K562 (cell line): ENCODE measurements around the gene ITGA3. TPM values are rescaled to one million over a fixed set of nuclear protein-coding genes. Genes with fewer than 3 reads are reported as not detected.

Experiments
- ATAC-seq: fragments of 200-7000 bp; cut with Tn5 transposase; 3 replicates; pipeline ENCODE4 v1.9.1; 2020; ENCODE audit warnings: moderate library complexity
- BruUV-seq: library from RNA; stranded (reverse); fragments of 400-500 nt; replicated peaks from 2 replicates; lab custom pipeline; 2021; lab: Mats Ljungman, UMichigan
- CTCF ChIA-PET: fragments of 300-600 bp; formaldehyde crosslinking; extraction: SDS; loops from one replicate; lab custom pipeline; 2021; ENCODE audit warnings: low intra/inter-chr PET ratio; lab: Yijun Ruan, JAX
- POLR2A ChIA-PET: fragments of 300-600, 350-650 bp; sonication (Branson Sonifier 250); formaldehyde crosslinking; extraction: SDS; loops from one replicate; lab custom pipeline; 2021; ENCODE audit warnings: antibody characterized with exemption, inconsistent platforms; lab: Yijun Ruan, JAX
- DNase-seq, 4 experiments: peaks; one replicate each; pipeline versions ENCODE4 v3.0.0 to v3.0.0-alpha.2; 2011 to 2018; ENCODE audit warnings: low spot score in 3 of 4, mixed read lengths in 3 of 4; ENCODE audit errors: extremely low read depth in 1 of 4
- FAIRE-seq: peaks from 2 replicates; lab custom pipeline; 2011; peaks lifted over from hg19 to GRCh38; lab: Jason Lieb, UNC
- H2AFZ ChIP-seq: 2 replicates; pipeline ENCODE4 v1.6.0; 2011; ENCODE audit warnings: low read depth, low read length, control low read depth, inconsistent platforms
- H3K27ac ChIP-seq: fragments of 200-600 bp; 3 replicates; pipeline ENCODE4 v1.8.0; 2011; ENCODE audit warnings: low read depth, mild to moderate bottlenecking, control low read depth, inconsistent platforms, low read length, moderate library complexity, mixed read lengths; ENCODE audit errors: extremely low read depth
- H3K27me3 ChIP-seq, 2 experiments: fragments of 300-600 bp in 1 of 2; 2 replicates in 1 of 2; 3 replicates in 1 of 2; pipeline versions ENCODE4 v1.6.0 to v1.8.0; 2011; ENCODE audit warnings: inconsistent platforms in 2 of 2, low read length in 2 of 2, mild to moderate bottlenecking in 1 of 2, mixed read lengths in 1 of 2, moderate library complexity in 1 of 2; ENCODE audit not compliant: control insufficient read depth in 2 of 2, insufficient read depth in 2 of 2
- H3K36me3 ChIP-seq: fragments of 300-600 bp; 3 replicates; pipeline ENCODE4 v1.8.0; 2011; ENCODE audit warnings: mild to moderate bottlenecking, low read length, inconsistent platforms; ENCODE audit not compliant: control insufficient read depth, insufficient read depth
- H3K4me1 ChIP-seq, 2 experiments: fragments of 200-600 bp in 1 of 2; replicated peaks in 1 of 2; 2 replicates in 1 of 2; 3 replicates in 1 of 2; pipeline versions ENCODE4 v1.5.1 to v1.8.0; 2011; ENCODE audit warnings: inconsistent platforms in 2 of 2, low read length in 2 of 2, mild to moderate bottlenecking in 1 of 2, mixed read lengths in 1 of 2, moderate library complexity in 1 of 2; ENCODE audit not compliant: control insufficient read depth in 2 of 2, insufficient read depth in 2 of 2
- H3K4me2 ChIP-seq: 2 replicates; pipeline ENCODE4 v1.6.1; 2011; ENCODE audit warnings: low read length, control low read depth, inconsistent platforms, mixed read lengths; ENCODE audit not compliant: insufficient read depth
- H3K4me3 ChIP-seq: fragments of 200-600 bp; sonication (generic), shearing (Covaris generic); 2 replicates; pipeline ENCODE4 v1.5.1; 2016; ENCODE audit warnings: control low read depth, inconsistent platforms
- H3K79me2 ChIP-seq: fragments of 200-600 bp; 3 replicates; pipeline ENCODE4 v1.8.0; 2011; ENCODE audit warnings: low read length, inconsistent platforms; ENCODE audit not compliant: control insufficient read depth, insufficient read depth
- H3K9ac ChIP-seq, 2 experiments: 2 replicates each; pipeline versions ENCODE4 v1.6.0 to v1.6.1; 2011; ENCODE audit warnings: low read depth in 2 of 2, low read length in 2 of 2, control low read depth in 1 of 2, inconsistent platforms in 1 of 2, mild to moderate bottlenecking in 1 of 2, mixed read lengths in 1 of 2; ENCODE audit not compliant: insufficient read depth in 1 of 2
- H3K9me1 ChIP-seq: one replicate; pipeline ENCODE4 v1.6.0; 2011; ENCODE audit warnings: inconsistent platforms, mild to moderate bottlenecking, low read length, moderate library complexity; ENCODE audit not compliant: control insufficient read depth, insufficient read depth
- H3K9me3 ChIP-seq: replicated peaks from 2 replicates; pipeline ENCODE4 v1.5.1; 2011; ENCODE audit warnings: low read depth, low read length, inconsistent platforms; ENCODE audit not compliant: control insufficient read depth, insufficient read depth
- H4K20me1 ChIP-seq: replicated peaks from 2 replicates; pipeline ENCODE4 v1.6.1; 2011; ENCODE audit warnings: low read length, inconsistent platforms, mixed read lengths; ENCODE audit not compliant: control insufficient read depth, insufficient read depth
- ELK1 ChIP-seq: sonication (generic); formaldehyde crosslinking; IDR thresholded peaks from 2 replicates; pipeline ENCODE4 v1.8.1; 2022; ENCODE audit warnings: missing genetic modification reagents
- KDM1A ChIP-seq, 2 experiments: fragments of 450-650 bp; IDR thresholded peaks; 2 replicates each; pipeline ENCODE4 v1.6.1; 2016; ENCODE audit warnings: mild to moderate bottlenecking in 2 of 2
- NRF1 ChIP-seq, 2 experiments: fragments of 450-650 bp; IDR thresholded peaks in 1 of 2; conservative IDR thresholded peaks in 1 of 2; 2 replicates each; pipeline ENCODE4 v1.6.1; 2014; ENCODE audit warnings: mild to moderate bottlenecking in 2 of 2
- PBX2 ChIP-seq, 2 experiments: IDR thresholded peaks in 1 of 2; conservative IDR thresholded peaks in 1 of 2; 2 replicates each; pipeline ENCODE4 v1.6.1; 2016; ENCODE audit warnings: low read depth in 2 of 2, mild to moderate bottlenecking in 1 of 2, missing compliant biosample characterization in 1 of 2, missing genetic modification characterization in 1 of 2, moderate library complexity in 1 of 2
- RBM22 ChIP-seq: fragments of 200-400 bp; formaldehyde crosslinking; IDR thresholded peaks from 2 replicates; pipeline ENCODE4 v1.6.1; 2018; ENCODE audit warnings: low read length, low read depth; ENCODE audit not compliant: poor library complexity, severe bottlenecking
- ZBTB1 ChIP-seq: sonication (generic); formaldehyde crosslinking; IDR thresholded peaks from 2 replicates; pipeline ENCODE4 v1.8.1; 2023; ENCODE audit warnings: missing genetic modification reagents, low read depth, mild to moderate bottlenecking, borderline replicate concordance
- ZFP36 ChIP-seq: fragments of 150-350 bp; IDR thresholded peaks from 2 replicates; pipeline ENCODE4 v1.6.1; 2018; ENCODE audit warnings: low read length, low read depth; ENCODE audit not compliant: partially characterized antibody
- ZNF23 ChIP-seq: fragments of 250-450 bp; sonication (Bioruptor Pico); IDR thresholded peaks from 2 replicates; pipeline ENCODE4 v1.4.0; 2020; ENCODE audit warnings: mild to moderate bottlenecking
- ZNF512 ChIP-seq: IDR thresholded peaks from 2 replicates; pipeline ENCODE4 v1.6.1; 2016; ENCODE audit warnings: missing genetic modification characterization, missing compliant biosample characterization
- WGBS: fragments of 100-300 bp; shearing (Covaris generic); methylation state at CpG from one replicate; pipeline ENCODE4 v1.1.6; 2016; ENCODE audit warnings: low coverage, mixed read lengths; ENCODE audit not compliant: insufficient coverage; ENCODE audit errors: missing lambda C conversion rate; 5-methylcytosine and 5-hydroxymethylcytosine counted together
- in situ Hi-C: fragments of 300-500 bp; cut with MboI; formaldehyde crosslinking; loops from 4 replicates; pipeline ENCODE4 v1.15.0; 2018; ENCODE audit warnings: inconsistent platforms, mixed read lengths
- intact Hi-C: fragments of 100-400 bp; cut with micrococcal nuclease; formaldehyde crosslinking; loops from 2 replicates; pipeline ENCODE4 v1.14.2; 2022
- polyA plus RNA-seq, 8 experiments: library from polyadenylated mRNA; depleted of rRNA in 4 of 8; stranded (reverse) in 5 of 8; unstranded in 3 of 8; fragments of >200 nt; fragmentation: Nextera tagmentation in 2 of 8; fragmentation: Illumina TruSeq in 1 of 8; extraction: Ambion mirVana in 2 of 8; extraction: Trizol in 1 of 8; gene quantifications; 2 replicates each; pipeline versions ENCODE4 v1.2.1 to v1.2.3, GENCODE V29; 2011 to 2014; ENCODE audit warnings: inconsistent platforms in 1 of 8, missing spikeins in 1 of 8
- total RNA-seq, 7 experiments: library from RNA; depleted of rRNA in 6 of 7; stranded (reverse); fragments of >200 nt in 6 of 7; fragmentation: Illumina TruSeq in 2 of 7; extraction: Trizol in 2 of 7; gene quantifications; 2 replicates each; pipeline versions ENCODE4 v1.2.1 to v1.2.3, GENCODE V29; 2011 to 2021; ENCODE audit warnings: low replicate concordance in 1 of 7

ITGA3 gene
- total and polyA plus RNA-seq, 9 of the 15 experiments (the other 6 are each of a cell fraction or from before 2014, with no cell fraction given): 0.03 to 0.75 (median 0.14) TPM; not detected in 2

- in situ Hi-C loops (no loop called here), intact Hi-C loops (no loop called here)
- DNase-seq (no peak), ATAC-seq (no peak), FAIRE-seq (peak; percentile 37)
- Histone ChIP-seq H3K27me3 (peaks cover 4 to 47% of the 10 kb centered on the region in 2 experiments; a peak in 3 of 5 replicates), H3K9me3 (no peaks in the 10 kb centered on the region), H3K4me2 (no peak overlapping the region), H2AFZ (no peak overlapping the region), H4K20me1 (0 out of 2 replicates have a peak, but pooled peaks cover 3% of the 10 kb centered on the region), H3K9me1 (peaks cover 4% of the 10 kb centered on the region), H3K36me3 (no peaks in the 10 kb centered on the region), H3K9ac (no peak overlapping the region), H3K79me2 (no peaks in the 10 kb centered on the region), H3K4me3 (no peak overlapping the region), H3K27ac (no peak overlapping the region), H3K4me1 (peaks cover 23 to 30% of the 10 kb centered on the region in 2 experiments; a peak in 4 of 5 replicates)
- 26% methylated on average over 2 of the region's 2 CpGs for WGBS
- ChIA-PET POLR2A (interaction anchor here (0.7 to 0.8 kb wide), 2 partner anchors 9 to 13 kb away, joined by 4 read pairs; no protein-coding TSS in a partner anchor), CTCF (no interaction called here)
- BruUV-seq: no TSS peak
- TF ChIP-seq ZFP36 (peak; percentile 36), ZBTB1 (CRISPR knock-in tag) (no peak)
Measured at GRCh38 chr17:50103252-50103651, 47.3 kb downstream of the ITGA3 start.

DNA sequence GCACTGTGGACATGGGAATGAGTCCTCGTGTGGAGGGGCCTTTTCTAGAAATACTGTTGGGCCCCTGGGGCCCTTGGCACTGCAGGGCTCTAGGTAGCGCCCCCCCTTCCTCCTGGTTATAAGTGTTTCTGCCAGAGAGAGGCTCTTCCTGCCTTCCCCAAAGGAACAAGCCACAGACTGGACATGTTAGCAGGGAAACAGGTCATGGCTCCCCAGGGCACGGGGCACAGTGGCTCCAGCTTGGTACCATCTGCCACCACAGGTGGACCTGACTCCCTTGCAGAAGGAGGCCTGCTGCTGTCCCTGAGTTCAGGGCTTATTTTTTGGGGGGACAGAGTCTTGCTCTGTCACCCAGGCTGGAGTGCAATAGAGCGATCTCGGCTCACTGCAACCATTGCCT is 48.0 kb downstream of the ITGA3 start:
- in situ Hi-C loops (no loop called here), intact Hi-C loops (no loop called here)
- no peak overlapping the region for H3K27ac ChIP-seq
- peaks cover 4% of the 10 kb centered on the region for H3K9me1 ChIP-seq
- no peaks in the 10 kb centered on the region for H3K36me3 ChIP-seq
- WGBS: 7% methylated on average over 4 of the region's 5 CpGs
- H3K27me3 ChIP-seq: peaks cover 4 to 48% of the 10 kb centered on the region in 2 experiments; a peak in 3 of 5 replicates
- H3K4me2 ChIP-seq: no peak overlapping the region
- ChIA-PET CTCF (interaction anchor here (0.6 kb wide), 1 partner anchor 10 kb away, joined by 3 read pairs; no protein-coding TSS in a partner anchor), POLR2A (no interaction called here)
- no peak overlapping the region for H2AFZ ChIP-seq
- no peak overlapping the region for H3K9ac ChIP-seq
- H3K9me3 ChIP-seq: no peaks in the 10 kb centered on the region
- no peaks in the 10 kb centered on the region for H3K79me2 ChIP-seq
- H3K4me1 ChIP-seq: peaks cover 29 to 33% of the 10 kb centered on the region in 2 experiments
- no peak for DNase-seq
- ATAC-seq: no peak
- BruUV-seq: no TSS peak
- peaks cover 3% of the 10 kb centered on the region; the same call in 1 of the 2 replicates for H4K20me1 ChIP-seq
- no peak overlapping the region for H3K4me3 ChIP-seq
- no peak for FAIRE-seq
- no peak for TF ChIP-seq PBX2 (CRISPR knock-in tag; IDR thresholded peaks at IDR 0.05; ENCODE audit: low read depth)
- TF ChIP-seq PBX2 (tag; conservative IDR thresholded peaks at IDR 0.05; ENCODE audit: low read depth): no peak
- no peak for TF ChIP-seq KDM1A (IDR thresholded peaks at IDR 0.05)
- no peak for TF ChIP-seq ZNF23 (CRISPR knock-in tag)
- no peak for TF ChIP-seq ELK1 (CRISPR knock-in tag)
- no peak for TF ChIP-seq NRF1 (conservative IDR thresholded peaks at IDR 0.05 in 1 of 2, IDR thresholded peaks at IDR 0.05 in 1 of 2)
- TF ChIP-seq ZNF512 (tag): no peak
- no peak for TF ChIP-seq RBM22
